Cardiac fibroblast (primary cell): ENCODE measurements around the gene LRRC38.
"Not testable (repeated sequence)": the region's sequence is repeated elsewhere in the genome, so short reads cannot be mapped to it uniquely, and the experiment has no call there.

Experiments used
- DNase-seq, 2 donors: peaks; one replicate each; pipeline versions ENCODE4 v3.0.0 to v3.0.0-alpha.2; 2010; ENCODE audit warnings: low read depth in 2 of 2
- H3K4me3 ChIP-seq, 2 donors: replicated peaks in 1 of 2; 1 replicate in 1 of 2; 2 replicates in 1 of 2; pipeline ENCODE4 v1.5.1; 2011; ENCODE audit warnings: low read depth in 2 of 2, low read length in 2 of 2, mild to moderate bottlenecking in 2 of 2, moderate library complexity in 1 of 2
- CTCF ChIP-seq: IDR thresholded peaks from one replicate; pipeline ENCODE4 v1.5.1; 2011; ENCODE audit warnings: low read depth, mild to moderate bottlenecking, low read length, inconsistent platforms

The LRRC38 gene

GRCh38 chr1:13513895-13514546 is at the start of gene LRRC38:
Gene LRRC38 (minus strand): TSS chr1:13514003. CDS start chr1:13513593, 410 bp downstream.
- H3K4me3 ChIP-seq, result peak within 1 kb of the TSS in 1 of 2 donors; percentile 48
- TF ChIP-seq CTCF, result no peak
- no peak for DNase-seq

GRCh38 chr1:13562981-13563380 is 49.2 kb upstream of the LRRC38 start:
- DNase-seq, H3K4me3 ChIP-seq: not testable (repeated sequence)

GRCh38 chr1:13560541-13560940 is 46.7 kb upstream of the LRRC38 start:
- no peak overlapping the region for H3K4me3 ChIP-seq
- no peak for DNase-seq
- TF ChIP-seq CTCF, result no peak

GRCh38 chr1:13556224-13556764 is 42.5 kb upstream of the LRRC38 start:
- H3K4me3 ChIP-seq, result no peak overlapping the region
- TF ChIP-seq CTCF, result no peak

GRCh38 chr1:13554798-13555197 is 41.0 kb upstream of the LRRC38 start:
- TF ChIP-seq CTCF, result no peak
- H3K4me3 ChIP-seq, result no peak overlapping the region
- no peak for DNase-seq

More at GRCh38 chr1:13556224-13556764, 42.5 kb upstream of the LRRC38 start:
- DNase-seq, result no peak

GRCh38 chr1:13550663-13551062 is 36.9 kb upstream of the LRRC38 start:
- no peak for TF ChIP-seq CTCF
- H3K4me3 ChIP-seq, result no peak overlapping the region
- DNase-seq, result peak in 1 of 2 donors; percentile 41

- H3K4me3 ChIP-seq, result no peak overlapping the region
- no peak for DNase-seq
- TF ChIP-seq CTCF, result no peak
Measured at GRCh38 chr1:13549521-13549920, 35.7 kb upstream of the LRRC38 start.
